Ishikawa (cell line): Measurements from ENCODE around the gene TNFAIP3.

Experiments used
- CEBPB ChIP-seq: IDR thresholded peaks from 2 replicates; pipeline ENCODE4 v1.6.1; 2012
- CREB1 ChIP-seq: IDR thresholded peaks from 2 replicates; pipeline ENCODE4 v1.6.1; 2012; ENCODE audit warnings: low read depth
- EGR1 ChIP-seq: IDR thresholded peaks from 2 replicates; pipeline ENCODE4 v1.6.1; 2012
- EP300 ChIP-seq: IDR thresholded peaks from 2 replicates; pipeline ENCODE4 v1.6.1; 2012; ENCODE audit warnings: borderline replicate concordance
- FOXM1 ChIP-seq: IDR thresholded peaks from 2 replicates; pipeline ENCODE4 v1.6.1; 2012; ENCODE audit warnings: low read depth, borderline replicate concordance
- NFIC ChIP-seq: IDR thresholded peaks from 2 replicates; pipeline ENCODE4 v1.6.1; 2012
- RAD21 ChIP-seq: IDR thresholded peaks from 2 replicates; pipeline ENCODE4 v1.6.1; 2012; ENCODE audit warnings: low read depth
- REST ChIP-seq: IDR thresholded peaks from 2 replicates; pipeline ENCODE4 v1.6.1; 2012; ENCODE audit warnings: low read depth, mild to moderate bottlenecking
- TAF1 ChIP-seq: IDR thresholded peaks from 2 replicates; pipeline ENCODE4 v1.6.1; 2012; ENCODE audit warnings: low read depth, mild to moderate bottlenecking
- TCF12 ChIP-seq: IDR thresholded peaks from 2 replicates; pipeline ENCODE4 v1.6.1; 2012; ENCODE audit warnings: low read depth
- TEAD4 ChIP-seq: IDR thresholded peaks from 2 replicates; pipeline ENCODE4 v1.6.1; 2012
- USF1 ChIP-seq: IDR thresholded peaks from 2 replicates; pipeline ENCODE4 v1.6.1; 2012
- YY1 ChIP-seq: IDR thresholded peaks from 2 replicates; pipeline ENCODE4 v1.6.1; 2012; ENCODE audit warnings: low read depth
- ZBTB7A ChIP-seq: IDR thresholded peaks from 2 replicates; pipeline ENCODE4 v1.6.1; 2012; ENCODE audit warnings: low read depth
- TF ChIP-seq, protein P1 (sequence below): IDR thresholded peaks from 2 replicates; pipeline ENCODE4 v1.6.1; 2012

Gene TNFAIP3

GRCh38 chr6:137860394-137861005, 6.6 kb upstream of the TNFAIP3 start:
- TF ChIP-seq EP300 = no peak
- no peak for TF ChIP-seq EGR1
- TF ChIP-seq, protein P1, sequence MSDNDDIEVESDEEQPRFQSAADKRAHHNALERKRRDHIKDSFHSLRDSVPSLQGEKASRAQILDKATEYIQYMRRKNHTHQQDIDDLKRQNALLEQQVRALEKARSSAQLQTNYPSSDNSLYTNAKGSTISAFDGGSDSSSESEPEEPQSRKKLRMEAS = no peak
- no peak for TF ChIP-seq YY1
- TF ChIP-seq TCF12 = no peak

DNA sequence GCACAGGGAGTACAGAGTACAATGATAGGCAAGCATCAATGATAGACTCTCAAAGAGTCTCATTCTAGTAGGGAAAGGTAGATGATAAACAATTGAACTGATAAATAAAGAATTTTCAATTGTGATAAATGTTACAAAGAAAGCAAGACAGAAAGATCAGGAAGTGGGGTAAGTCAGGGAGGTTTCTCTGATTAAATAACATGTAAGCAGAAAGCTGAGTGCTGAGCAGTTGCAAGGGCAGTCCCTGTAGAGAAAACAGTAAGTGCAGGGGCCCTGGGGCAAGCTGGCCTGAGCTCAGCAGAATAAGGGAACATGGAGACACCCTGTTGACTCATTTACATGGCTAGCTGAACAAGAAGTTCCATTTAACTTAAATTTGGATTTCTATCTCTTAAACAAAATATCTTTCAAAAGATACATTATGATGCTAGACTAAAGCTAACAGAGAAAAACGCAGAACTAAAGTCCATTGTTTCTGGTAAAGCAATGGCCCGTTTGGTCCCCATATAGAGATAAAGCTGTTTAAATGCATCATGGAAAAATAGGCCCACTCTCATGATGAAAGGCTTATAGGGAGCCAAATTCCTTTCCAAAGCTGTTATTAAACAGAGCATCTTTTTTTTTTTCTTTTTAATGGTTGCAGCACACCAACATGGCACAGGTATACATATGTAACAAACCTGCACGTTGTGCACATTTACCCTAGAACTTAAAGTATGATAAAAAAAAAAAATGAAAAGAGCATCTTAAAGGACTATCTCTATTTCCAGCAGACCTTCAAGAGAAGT, 5.3 kb upstream of the TNFAIP3 start:
- TF ChIP-seq TEAD4 = no peak
- TF ChIP-seq, protein P1 = no peak
- no peak for TF ChIP-seq ZBTB7A
- no peak for TF ChIP-seq YY1
- no peak for TF ChIP-seq EGR1

GRCh38 chr6:137862419-137863090, 4.5 kb upstream of the TNFAIP3 start:
- TF ChIP-seq, protein P1 = no peak
- TF ChIP-seq TAF1 = no peak
- TF ChIP-seq YY1 = no peak
- TF ChIP-seq RAD21 = no peak
- no peak for TF ChIP-seq FOXM1
- TF ChIP-seq CEBPB = no peak
- no peak for TF ChIP-seq TCF12
- no peak for TF ChIP-seq NFIC
- no peak for TF ChIP-seq REST
- TF ChIP-seq EGR1 = no peak
- no peak for TF ChIP-seq EP300
- TF ChIP-seq CREB1 = no peak
- TF ChIP-seq TEAD4 = no peak
- TF ChIP-seq USF1 = no peak
- no peak for TF ChIP-seq ZBTB7A

DNA sequence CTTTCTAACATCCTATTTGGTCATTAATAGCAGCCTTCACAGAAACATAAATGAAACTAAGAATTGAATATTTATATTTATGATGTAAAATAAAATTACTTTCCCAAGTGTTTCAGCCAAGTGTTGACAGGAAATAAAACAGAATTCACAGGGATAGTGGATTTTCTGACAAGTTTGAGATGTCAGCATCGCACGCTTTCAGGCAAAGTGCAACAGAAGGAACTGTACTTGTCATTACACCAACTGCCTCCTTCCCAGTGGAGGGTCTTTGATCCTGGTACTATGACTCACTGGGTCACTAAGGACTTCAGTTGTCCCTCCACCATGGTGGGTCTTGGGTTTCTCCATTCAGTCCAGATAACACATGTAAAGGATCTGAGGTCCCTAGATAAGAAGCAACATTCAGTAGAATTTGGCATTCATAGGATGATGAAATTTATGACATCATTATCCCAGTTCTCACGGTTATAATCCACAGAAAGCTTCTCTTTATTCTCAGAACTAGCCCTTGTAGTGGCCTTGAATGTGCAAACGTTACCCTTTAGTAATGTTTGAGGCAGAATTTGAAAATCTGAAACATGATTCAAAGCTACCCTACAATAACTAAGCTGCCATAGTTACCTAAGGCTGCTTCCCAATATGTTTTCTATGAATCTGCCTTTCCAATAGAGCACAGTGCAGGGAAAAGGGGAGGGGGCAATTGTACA, 3.8 kb upstream of the TNFAIP3 start:
- no peak for TF ChIP-seq REST
- TF ChIP-seq USF1 = no peak
- TF ChIP-seq CREB1 = no peak
- no peak for TF ChIP-seq RAD21
- no peak for TF ChIP-seq YY1
- TF ChIP-seq, protein P1 = no peak
- no peak for TF ChIP-seq FOXM1
- TF ChIP-seq EGR1 = no peak
- no peak for TF ChIP-seq EP300
- no peak for TF ChIP-seq NFIC
- no peak for TF ChIP-seq ZBTB7A
- TF ChIP-seq TAF1 = no peak
- TF ChIP-seq TEAD4 = no peak
